ENCODE data around the gene ARPC1A. TPM values are rescaled to one million over a fixed set of nuclear protein-coding genes. Genes with fewer than 3 reads are reported as not detected.
A peak's percentile ranks its signal among the peaks of the same experiment; 100 is the strongest.

Gene ARPC1A
- total RNA-seq, 1 experiment from 2014 or later = 201 TPM

DNA sequence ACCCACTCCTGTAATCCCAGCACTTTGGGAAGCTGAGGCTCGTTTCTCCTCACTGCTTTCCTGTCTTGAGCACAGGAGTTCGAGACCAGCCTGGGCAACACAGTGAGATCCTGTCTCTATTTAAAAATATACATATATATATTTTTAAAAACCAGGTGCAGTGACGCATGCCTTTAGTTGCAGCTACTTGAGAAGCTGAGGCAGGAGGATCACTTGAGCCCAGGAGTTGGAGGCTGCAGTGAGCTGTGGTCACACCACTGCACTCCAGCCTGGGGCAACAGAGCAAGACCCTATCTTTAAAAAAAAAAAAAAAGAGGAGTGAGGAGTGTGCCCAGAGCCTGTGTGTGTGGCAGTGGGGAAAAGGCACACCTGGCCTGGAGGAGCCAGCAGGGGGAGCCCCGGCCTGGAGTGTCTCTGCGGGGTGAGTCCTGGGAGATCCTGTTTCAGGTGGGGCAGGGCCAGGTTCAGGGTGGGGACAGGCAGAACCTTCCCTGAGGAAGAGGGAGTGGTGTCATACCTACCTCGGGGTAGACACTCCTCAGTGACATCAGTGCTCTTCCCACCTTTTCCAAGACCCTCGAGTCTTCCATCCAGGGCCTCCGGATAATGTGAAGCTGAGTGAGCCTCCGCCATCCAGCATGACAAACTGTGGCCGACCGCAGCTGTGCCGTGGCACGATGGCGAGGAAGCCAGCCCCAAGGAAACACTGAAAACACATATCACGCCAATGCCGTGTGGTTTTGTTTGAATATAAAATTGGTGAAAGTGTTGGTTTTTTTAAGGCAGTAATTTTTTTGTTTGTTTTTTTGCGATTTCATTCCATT, 39.8 kb downstream of the ARPC1A start:
- no peaks in the 10 kb centered on the region for H3K27me3 Mint-ChIP-seq (ENCODE audit: insufficient read depth, unreplicated experiment)
- Histone ChIP-seq H3K27me3 (replicated peaks; ENCODE audit: control insufficient read depth, insufficient read depth, low read length) (no peaks in the 10 kb centered on the region), H3K36me3 (ENCODE audit: control insufficient read depth, insufficient read depth, low read length) (peaks cover 3% of the 10 kb centered on the region; the same call in 1 of the 2 replicates), H3K4me3 (ENCODE audit: low read depth, low read length) (no peak overlapping the region), H3K9me3 (no peaks in the 10 kb centered on the region), H3K4me1 (peaks cover 15% of the 10 kb centered on the region)
- H3K36me3 Mint-ChIP-seq (ENCODE audit: insufficient read depth, unreplicated experiment) = peaks cover 81% of the 10 kb centered on the region
- no TSS peak for BruUV-seq (replicated peaks)
- H3K4me3 Mint-ChIP-seq (ENCODE audit: unreplicated experiment) = no peak overlapping the region
- ChIA-PET CTCF (no interaction called here), POLR2A (no interaction called here)
- no peak overlapping the region for H3K27ac Mint-ChIP-seq (ENCODE audit: unreplicated experiment)
- H3K9me3 Mint-ChIP-seq (ENCODE audit: unreplicated experiment) = no peaks in the 10 kb centered on the region
- H3K4me1 Mint-ChIP-seq (ENCODE audit: low read depth, unreplicated experiment) = peaks cover 7% of the 10 kb centered on the region
- intact Hi-C loops (cut with micrococcal nuclease; ENCODE audit: unreplicated experiment) = no loop called here
- TF ChIP-seq, protein P1, sequence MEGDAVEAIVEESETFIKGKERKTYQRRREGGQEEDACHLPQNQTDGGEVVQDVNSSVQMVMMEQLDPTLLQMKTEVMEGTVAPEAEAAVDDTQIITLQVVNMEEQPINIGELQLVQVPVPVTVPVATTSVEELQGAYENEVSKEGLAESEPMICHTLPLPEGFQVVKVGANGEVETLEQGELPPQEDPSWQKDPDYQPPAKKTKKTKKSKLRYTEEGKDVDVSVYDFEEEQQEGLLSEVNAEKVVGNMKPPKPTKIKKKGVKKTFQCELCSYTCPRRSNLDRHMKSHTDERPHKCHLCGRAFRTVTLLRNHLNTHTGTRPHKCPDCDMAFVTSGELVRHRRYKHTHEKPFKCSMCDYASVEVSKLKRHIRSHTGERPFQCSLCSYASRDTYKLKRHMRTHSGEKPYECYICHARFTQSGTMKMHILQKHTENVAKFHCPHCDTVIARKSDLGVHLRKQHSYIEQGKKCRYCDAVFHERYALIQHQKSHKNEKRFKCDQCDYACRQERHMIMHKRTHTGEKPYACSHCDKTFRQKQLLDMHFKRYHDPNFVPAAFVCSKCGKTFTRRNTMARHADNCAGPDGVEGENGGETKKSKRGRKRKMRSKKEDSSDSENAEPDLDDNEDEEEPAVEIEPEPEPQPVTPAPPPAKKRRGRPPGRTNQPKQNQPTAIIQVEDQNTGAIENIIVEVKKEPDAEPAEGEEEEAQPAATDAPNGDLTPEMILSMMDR (IDR thresholded peaks at IDR 0.05; ENCODE audit: insufficient read depth in 1 of 2, low read depth in 1 of 2, low read length in 1 of 2, severe bottlenecking in 1 of 2, unreplicated experiment in 1 of 2) = peak; percentile 66 to 85
- DNase-seq = peak; percentile 71 to 80

DNA sequence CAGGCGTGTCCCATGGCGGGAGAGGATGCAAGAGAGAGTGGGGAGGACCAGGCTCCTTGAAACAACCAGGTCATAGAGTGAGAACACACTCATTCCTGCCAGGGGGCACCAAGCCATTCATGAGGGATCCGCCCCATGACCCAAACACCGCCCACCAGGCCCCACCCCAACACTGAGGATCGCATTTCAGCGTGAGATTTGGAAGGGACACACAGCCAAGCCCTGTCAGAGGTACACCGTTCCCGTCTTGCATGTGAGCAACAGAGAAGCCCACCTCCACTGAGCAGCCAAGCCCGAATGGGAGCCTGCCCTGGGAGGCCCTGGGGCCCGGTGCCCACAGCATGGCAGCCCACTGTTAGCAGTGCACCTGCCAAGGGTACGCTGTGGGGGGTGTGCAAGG, 40.9 kb downstream of the ARPC1A start:
- Histone ChIP-seq H3K36me3 (ENCODE audit: control insufficient read depth, insufficient read depth, low read length) (peaks cover 3% of the 10 kb centered on the region; the same call in 1 of the 2 replicates), H3K27me3 (replicated peaks; ENCODE audit: control insufficient read depth, insufficient read depth, low read length) (no peaks in the 10 kb centered on the region), H3K4me3 (ENCODE audit: low read depth, low read length) (no peak overlapping the region), H3K4me1 (peaks cover 20% of the 10 kb centered on the region), H3K9me3 (no peaks in the 10 kb centered on the region)
- peaks cover 70% of the 10 kb centered on the region for H3K36me3 Mint-ChIP-seq (ENCODE audit: insufficient read depth, unreplicated experiment)
- ChIA-PET POLR2A (no interaction called here), CTCF (no interaction called here)
- peaks cover 7% of the 10 kb centered on the region for H3K4me1 Mint-ChIP-seq (ENCODE audit: low read depth, unreplicated experiment)
- DNase-seq = no peak
- TF ChIP-seq, protein P1 (IDR thresholded peaks at IDR 0.05; ENCODE audit: insufficient read depth in 1 of 2, low read depth in 1 of 2, low read length in 1 of 2, severe bottlenecking in 1 of 2, unreplicated experiment in 1 of 2) = no peak
- no peaks in the 10 kb centered on the region for H3K9me3 Mint-ChIP-seq (ENCODE audit: unreplicated experiment)
- H3K4me3 Mint-ChIP-seq (ENCODE audit: unreplicated experiment) = no peak overlapping the region
- no peaks in the 10 kb centered on the region for H3K27me3 Mint-ChIP-seq (ENCODE audit: insufficient read depth, unreplicated experiment)
- BruUV-seq (replicated peaks) = no TSS peak
- intact Hi-C loops (cut with micrococcal nuclease; ENCODE audit: unreplicated experiment) = no loop called here
- H3K27ac Mint-ChIP-seq (ENCODE audit: unreplicated experiment) = no peak overlapping the region

DNA sequence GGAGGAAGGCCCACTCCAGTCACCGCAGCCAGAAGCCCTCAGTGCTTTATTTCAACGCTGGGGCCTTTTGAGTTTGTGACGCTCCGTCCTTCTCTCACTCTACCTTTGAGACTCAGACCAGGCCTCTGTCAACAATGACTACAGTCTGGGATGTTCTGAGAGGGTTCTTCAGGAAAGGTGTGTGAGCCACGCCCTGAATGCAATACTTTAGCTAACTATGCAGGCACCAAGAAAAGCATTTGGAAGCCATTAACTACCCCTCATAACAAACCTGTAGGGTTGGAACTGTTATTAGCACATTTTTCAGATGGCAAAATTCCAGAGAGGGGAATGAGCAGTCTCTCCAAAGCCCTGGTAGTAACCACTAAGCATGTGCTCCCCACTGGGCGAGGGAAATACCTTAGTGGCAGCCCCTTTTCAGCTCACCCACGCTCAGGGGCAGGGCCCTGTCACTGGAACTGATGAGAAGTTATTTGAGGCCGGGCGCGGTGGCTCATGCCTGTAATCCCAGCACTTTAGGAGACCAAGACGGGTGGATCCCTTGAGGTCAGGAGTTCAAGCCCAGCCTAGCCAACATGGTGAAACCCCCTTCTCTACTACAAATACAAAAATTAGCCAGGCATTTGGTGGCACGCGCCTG, 43.2 kb downstream of the ARPC1A start:
- peaks cover 39% of the 10 kb centered on the region for H3K4me1 ChIP-seq
- H3K27me3 ChIP-seq (replicated peaks; ENCODE audit: control insufficient read depth, insufficient read depth, low read length) = no peaks in the 10 kb centered on the region
- Mint-ChIP-seq H3K4me1 (ENCODE audit: low read depth, unreplicated experiment) (peaks cover 22% of the 10 kb centered on the region), H3K36me3 (ENCODE audit: insufficient read depth, unreplicated experiment) (peaks cover 64% of the 10 kb centered on the region), H3K9me3 (ENCODE audit: unreplicated experiment) (no peaks in the 10 kb centered on the region), H3K27ac (ENCODE audit: unreplicated experiment) (peak overlapping the region; percentile 85), H3K4me3 (ENCODE audit: unreplicated experiment) (no peak overlapping the region), H3K27me3 (ENCODE audit: insufficient read depth, unreplicated experiment) (no peaks in the 10 kb centered on the region)
- BruUV-seq (replicated peaks) = no TSS peak
- peaks cover 3% of the 10 kb centered on the region; the same call in 1 of the 2 replicates for H3K36me3 ChIP-seq (ENCODE audit: control insufficient read depth, insufficient read depth, low read length)
- no peaks in the 10 kb centered on the region for H3K9me3 ChIP-seq
- no peak for DNase-seq
- TF ChIP-seq, protein P1 (IDR thresholded peaks at IDR 0.05; ENCODE audit: insufficient read depth in 1 of 2, low read depth in 1 of 2, low read length in 1 of 2, severe bottlenecking in 1 of 2, unreplicated experiment in 1 of 2) = no peak
- intact Hi-C loops (cut with micrococcal nuclease; ENCODE audit: unreplicated experiment) = no loop called here
- CTCF ChIA-PET = no interaction called here
- POLR2A ChIA-PET = interaction anchor here (0.6 kb wide), 1 partner anchor 77 kb away, joined by 4 read pairs; no protein-coding TSS in a partner anchor
- no peak overlapping the region for H3K4me3 ChIP-seq (ENCODE audit: low read depth, low read length)

Data from Caco-2 (cell line).